K562 (cell line): ENCODE measurements around the gene BBC3. TPM values are rescaled to one million over a fixed set of nuclear protein-coding genes. Genes with fewer than 3 reads are reported as not detected.

ENCODE experiments used
- ATF7 ChIP-seq: fragments of 450-650 bp; IDR thresholded peaks from 2 replicates; pipeline ENCODE4 v1.7.1; 2014; ENCODE audit warnings: mild to moderate bottlenecking, moderate library complexity
- BMI1 ChIP-seq: fragments of 150-350 bp; IDR thresholded peaks from 2 replicates; pipeline ENCODE4 v1.6.1; 2014; ENCODE audit warnings: low read length
- BRD9 ChIP-seq: fragments of 450-650 bp; IDR thresholded peaks from 2 replicates; pipeline ENCODE4 v1.6.1; 2018; ENCODE audit warnings: low read depth; ENCODE audit not compliant: partially characterized antibody
- BRF1 ChIP-seq: IDR thresholded peaks from 3 replicates; pipeline ENCODE4 v1.6.1; 2011; ENCODE audit warnings: borderline replicate concordance, mild to moderate bottlenecking; ENCODE audit not compliant: insufficient read length; ENCODE audit errors: extremely low read depth
- CHD4 ChIP-seq: fragments of 200-600 bp; sonication (generic); IDR thresholded peaks from 3 replicates; pipeline ENCODE4 v1.6.1; 2012; ENCODE audit warnings: low read depth, mild to moderate bottlenecking, mixed read lengths, low read length, inconsistent platforms; ENCODE audit not compliant: insufficient read depth, insufficient replicate concordance, poor library complexity, severe bottlenecking
- CSDE1 ChIP-seq, 2 experiments: fragments of 450-650 bp; IDR thresholded peaks; 2 replicates each; pipeline ENCODE4 v1.6.1; 2016; ENCODE audit warnings: mild to moderate bottlenecking in 1 of 2
- CTCF ChIP-seq, 3 experiments: IDR thresholded peaks in 2 of 3; conservative IDR thresholded peaks in 1 of 3; 2 replicates each; pipeline ENCODE4 v1.5.1; 2011 to 2012; ENCODE audit warnings: low read length in 3 of 3, mild to moderate bottlenecking in 3 of 3, control low read depth in 2 of 3, improper control_type of control experiment in 1 of 3, inconsistent platforms in 1 of 3, low read depth in 1 of 3, mixed read lengths in 1 of 3, moderate library complexity in 1 of 3; ENCODE audit not compliant: insufficient read depth in 2 of 3
- FOSL1 ChIP-seq: fragments of 200-800 bp; sonication (Bioruptor generic); conservative IDR thresholded peaks from 2 replicates; pipeline ENCODE4 v1.6.1; 2016; ENCODE audit warnings: missing genetic modification characterization, missing compliant biosample characterization
- GATA2 ChIP-seq: sonication (generic); formaldehyde crosslinking; IDR thresholded peaks from 2 replicates; pipeline ENCODE4 v1.4.0; 2020; ENCODE audit warnings: mild to moderate bottlenecking, missing genetic modification reagents
- HINFP ChIP-seq: fragments of 450-650 bp; conservative IDR thresholded peaks from 2 replicates; pipeline ENCODE4 v1.6.1; 2016; ENCODE audit warnings: missing genetic modification characterization, low read depth, mild to moderate bottlenecking, control low read depth, missing compliant biosample characterization
- LARP7 ChIP-seq: fragments of 450-650 bp; IDR thresholded peaks from 2 replicates; pipeline ENCODE4 v1.6.1; 2016
- PRDM10 ChIP-seq: fragments of 450-650 bp; IDR thresholded peaks from 2 replicates; pipeline ENCODE4 v1.6.1; 2018; ENCODE audit not compliant: partially characterized antibody
- PURB ChIP-seq: sonication (generic); formaldehyde crosslinking; IDR thresholded peaks from 2 replicates; pipeline ENCODE4 v1.9.0; 2021; ENCODE audit warnings: low read depth, mild to moderate bottlenecking, missing genetic modification reagents
- RFX5 ChIP-seq: IDR thresholded peaks from 2 replicates; pipeline ENCODE4 v1.6.1; 2011; ENCODE audit warnings: low read depth, mild to moderate bottlenecking, improper control_type of control experiment, low read length
- SAFB2 ChIP-seq: fragments of 200-400 bp; formaldehyde crosslinking; IDR thresholded peaks from 2 replicates; pipeline ENCODE4 v1.6.1; 2018; ENCODE audit warnings: borderline replicate concordance, low read length, low read depth, moderate library complexity; ENCODE audit not compliant: severe bottlenecking
- SRSF1 ChIP-seq: fragments of 200-400 bp; formaldehyde crosslinking; IDR thresholded peaks from 2 replicates; pipeline ENCODE4 v1.6.1; 2017; ENCODE audit warnings: mild to moderate bottlenecking, low read depth, low read length, moderate library complexity
- TARDBP ChIP-seq: fragments of 450-650 bp; IDR thresholded peaks from 2 replicates; pipeline ENCODE4 v1.6.1; 2016
- TEAD4 ChIP-seq, 2 experiments: sonication (generic) in 1 of 2; formaldehyde crosslinking in 1 of 2; IDR thresholded peaks; 2 replicates each; pipeline versions ENCODE4 v1.6.1 to v1.8.0; 2012 to 2022; ENCODE audit warnings: borderline replicate concordance in 1 of 2, inconsistent platforms in 1 of 2, low read length in 1 of 2, mild to moderate bottlenecking in 1 of 2, missing genetic modification reagents in 1 of 2
- ZNF354B ChIP-seq: fragments of 250-450 bp; sonication (Bioruptor Pico); IDR thresholded peaks from 2 replicates; pipeline ENCODE4 v1.4.0; 2020
- polyA plus RNA-seq, 8 experiments: library from polyadenylated mRNA; depleted of rRNA in 4 of 8; stranded (reverse) in 5 of 8; unstranded in 3 of 8; fragments of >200 nt; fragmentation: Nextera tagmentation in 2 of 8; fragmentation: Illumina TruSeq in 1 of 8; extraction: Ambion mirVana in 2 of 8; extraction: Trizol in 1 of 8; gene quantifications; 2 replicates each; pipeline versions ENCODE4 v1.2.1 to v1.2.3, GENCODE V29; 2011 to 2014; ENCODE audit warnings: inconsistent platforms in 1 of 8, missing spikeins in 1 of 8
- total RNA-seq, 7 experiments: library from RNA; depleted of rRNA in 6 of 7; stranded (reverse); fragments of >200 nt in 6 of 7; fragmentation: Illumina TruSeq in 2 of 7; extraction: Trizol in 2 of 7; gene quantifications; 2 replicates each; pipeline versions ENCODE4 v1.2.1 to v1.2.3, GENCODE V29; 2011 to 2021; ENCODE audit warnings: low replicate concordance in 1 of 7

The BBC3 gene
- total and polyA plus RNA-seq, 9 of the 15 experiments (the other 6 are each of a cell fraction or from before 2014, with no cell fraction given): 0.15 to 30.7 (median 4.8) TPM

- TF ChIP-seq CTCF (IDR thresholded peaks at IDR 0.05 in 2 of 3, conservative IDR thresholded peaks at IDR 0.05 in 1 of 3; ENCODE audit: insufficient read depth in 2 of 3, low read depth in 1 of 3, low read length in 3 of 3) (peak; percentile 98 to 99 (median 98)), PURB (CRISPR knock-in tag) (no peak), RFX5 (no peak), BRD9 (peak; percentile 87), CHD4 (peak; percentile 98), SAFB2 (no peak), GATA2 (CRISPR knock-in tag) (peak; percentile 80), ZNF354B (CRISPR knock-in tag) (no peak), SRSF1 (no peak), HINFP (tag) (no peak; the same call in 1 of the 2 replicates), LARP7 (peak; percentile 96), TARDBP (peak; percentile 93; the same call in 1 of the 2 replicates), BRF1 (no peak), CSDE1 (IDR thresholded peaks at IDR 0.05) (no peak; a peak in 2 of 4 replicates), TEAD4 (IDR thresholded peaks at IDR 0.05; ENCODE audit: low read length) (peak; percentile 71), TEAD4 (CRISPR knock-in tag; IDR thresholded peaks at IDR 0.05; ENCODE audit: borderline replicate concordance) (no peak), PRDM10 (peak; percentile 52), BMI1 (no peak), ATF7 (peak; percentile 99), FOSL1 (tag) (peak; percentile 91)
Measured at GRCh38 chr19:47243776-47244547, 13.0 kb upstream of the BBC3 start (continued).
